ENCODE measurements around the gene PTPRM.

PTPRM gene

DNA sequence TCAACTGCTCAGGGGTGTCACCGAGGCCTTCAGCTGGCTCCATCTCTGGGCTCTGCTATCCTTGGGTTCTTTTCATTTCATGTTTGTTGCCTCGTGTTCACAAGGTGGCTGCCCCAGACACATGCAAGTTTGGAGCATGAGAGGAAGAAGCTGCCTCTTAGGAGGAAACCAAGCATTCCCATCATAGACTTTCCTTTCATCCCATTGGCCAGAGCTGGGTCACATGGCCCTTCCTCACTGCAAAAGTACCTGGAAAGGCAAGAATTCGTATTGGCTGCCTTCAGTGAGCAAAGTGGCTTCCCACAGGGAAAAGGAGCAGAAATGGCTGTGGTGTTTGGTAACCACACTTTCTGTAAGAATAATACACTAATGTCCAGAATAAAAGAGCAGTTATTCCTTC, 886.4 kb downstream of the PTPRM start:
- TF ChIP-seq, protein P1, sequence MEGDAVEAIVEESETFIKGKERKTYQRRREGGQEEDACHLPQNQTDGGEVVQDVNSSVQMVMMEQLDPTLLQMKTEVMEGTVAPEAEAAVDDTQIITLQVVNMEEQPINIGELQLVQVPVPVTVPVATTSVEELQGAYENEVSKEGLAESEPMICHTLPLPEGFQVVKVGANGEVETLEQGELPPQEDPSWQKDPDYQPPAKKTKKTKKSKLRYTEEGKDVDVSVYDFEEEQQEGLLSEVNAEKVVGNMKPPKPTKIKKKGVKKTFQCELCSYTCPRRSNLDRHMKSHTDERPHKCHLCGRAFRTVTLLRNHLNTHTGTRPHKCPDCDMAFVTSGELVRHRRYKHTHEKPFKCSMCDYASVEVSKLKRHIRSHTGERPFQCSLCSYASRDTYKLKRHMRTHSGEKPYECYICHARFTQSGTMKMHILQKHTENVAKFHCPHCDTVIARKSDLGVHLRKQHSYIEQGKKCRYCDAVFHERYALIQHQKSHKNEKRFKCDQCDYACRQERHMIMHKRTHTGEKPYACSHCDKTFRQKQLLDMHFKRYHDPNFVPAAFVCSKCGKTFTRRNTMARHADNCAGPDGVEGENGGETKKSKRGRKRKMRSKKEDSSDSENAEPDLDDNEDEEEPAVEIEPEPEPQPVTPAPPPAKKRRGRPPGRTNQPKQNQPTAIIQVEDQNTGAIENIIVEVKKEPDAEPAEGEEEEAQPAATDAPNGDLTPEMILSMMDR (conservative IDR thresholded peaks at IDR 0.05; ENCODE audit: low read depth, low read length), result no peak
- no peak overlapping the region for H3K4me3 ChIP-seq (ENCODE audit: low read length)
- no peak for DNase-seq (ENCODE audit: low read depth)

DNA sequence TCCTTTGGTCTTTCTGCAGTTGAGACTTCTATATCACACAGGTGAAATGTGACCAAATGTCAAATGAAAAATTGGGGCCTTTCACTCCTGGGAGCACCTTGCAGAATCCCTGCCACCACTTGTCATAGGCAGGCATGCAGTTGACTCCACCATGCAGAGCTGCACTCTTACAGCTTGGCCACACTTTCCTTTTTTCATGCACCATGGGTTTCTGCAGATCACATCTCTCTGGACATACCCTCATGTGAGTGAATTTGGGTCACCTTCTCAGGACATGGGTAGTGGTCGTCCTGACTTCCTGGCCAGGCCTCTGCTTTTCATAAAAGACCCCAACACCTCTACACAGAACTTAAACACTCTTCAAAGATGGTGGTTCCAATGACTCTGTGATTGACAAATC, 887.0 kb downstream of the PTPRM start:
- TF ChIP-seq, protein P1 (conservative IDR thresholded peaks at IDR 0.05; ENCODE audit: low read depth, low read length), result no peak
- no peak overlapping the region for H3K4me3 ChIP-seq (ENCODE audit: low read length)
- DNase-seq (ENCODE audit: low read depth), result no peak

DNA sequence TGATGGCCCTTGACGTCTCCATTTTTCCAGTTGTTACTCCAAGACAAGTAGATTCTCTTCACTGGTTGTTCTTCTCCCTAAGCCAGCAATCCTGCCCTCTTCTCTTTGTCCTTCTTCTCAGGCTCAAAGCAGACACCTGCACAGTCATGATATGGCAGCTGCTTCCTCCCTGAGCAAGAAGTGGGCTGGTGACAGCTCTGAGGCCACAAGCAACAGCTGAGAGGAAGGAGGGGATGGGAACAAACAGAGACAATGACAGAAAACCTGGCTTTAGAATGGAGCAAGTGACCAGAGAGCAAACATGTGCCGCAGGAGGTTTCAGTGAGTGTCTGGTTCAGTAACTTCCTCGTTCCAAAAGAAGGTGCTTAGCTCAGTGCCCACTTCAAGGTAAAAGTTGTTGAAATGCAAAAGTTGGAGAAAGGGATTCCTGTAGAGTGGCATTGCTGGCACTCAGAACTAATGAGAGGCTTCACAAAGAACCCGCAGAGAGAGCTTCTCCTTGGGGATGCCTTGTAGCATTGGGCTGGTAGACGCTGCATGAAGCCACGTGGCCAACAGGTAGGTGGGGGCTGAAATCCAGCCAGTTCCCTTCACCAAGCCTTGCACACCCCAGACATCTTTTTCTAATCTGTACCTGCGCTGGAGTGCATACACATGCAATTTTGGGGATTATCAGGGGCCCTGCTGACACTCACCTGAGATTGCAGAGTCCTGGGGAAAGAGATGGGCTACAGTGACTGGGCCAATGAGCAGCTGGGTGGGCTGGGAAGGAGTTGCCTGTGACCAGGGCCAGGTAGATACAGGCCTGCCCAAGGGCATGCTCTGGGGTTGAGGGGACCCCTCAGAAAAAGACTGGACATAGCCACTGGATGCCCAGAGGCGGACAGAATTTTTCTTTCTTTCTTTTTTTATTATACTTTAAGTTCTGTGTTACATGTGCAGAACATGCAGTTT, 888.8 kb downstream of the PTPRM start:
- DNase-seq (ENCODE audit: low read depth), result no peak
- H3K4me3 ChIP-seq (ENCODE audit: low read length), result no peak overlapping the region
- TF ChIP-seq, protein P1 (conservative IDR thresholded peaks at IDR 0.05; ENCODE audit: low read depth, low read length), result no peak
